Uterus (tissue), 2 donors: ENCODE results near the gene SPATA6.

Source experiments
- CTCF ChIP-seq, 4 experiments: fragments of 200-600 bp in 2 of 4; fragments of 450-650 bp in 2 of 4; sonication (generic) in 2 of 4; IDR thresholded peaks; one replicate each; pipeline ENCODE4 v1.5.1; 2016 to 2019; ENCODE audit warnings: antibody characterized with exemption in 4 of 4, mild to moderate bottlenecking in 2 of 4, moderate library complexity in 1 of 4
- POLR2A ChIP-seq, 2 donors: fragments of 450-650 bp; IDR thresholded peaks; one replicate each; pipeline ENCODE4 v1.6.1; 2016; ENCODE audit warnings: antibody characterized with exemption in 2 of 2, mild to moderate bottlenecking in 1 of 2, moderate library complexity in 1 of 2

- no peak for TF ChIP-seq CTCF (IDR thresholded peaks at IDR 0.05)
- no peak for TF ChIP-seq POLR2A (IDR thresholded peaks at IDR 0.05)
Observed at GRCh38 chr1:48356901-48357300, 115.1 kb downstream of the SPATA6 start.
